ENCODE data around the gene SPATS2L. TPM values are rescaled to one million over a fixed set of nuclear protein-coding genes. Genes with fewer than 3 reads are reported as not detected.

The SPATS2L gene
- total and polyA plus RNA-seq, 8 donors, result 36.8 to 245 (median 80.7) TPM

- no peaks in the 10 kb centered on the region for H3K36me3 ChIP-seq
These were observed 32.1 kb upstream of the SPATS2L start for GRCh38 chr2:200274116-200275075.

DNA sequence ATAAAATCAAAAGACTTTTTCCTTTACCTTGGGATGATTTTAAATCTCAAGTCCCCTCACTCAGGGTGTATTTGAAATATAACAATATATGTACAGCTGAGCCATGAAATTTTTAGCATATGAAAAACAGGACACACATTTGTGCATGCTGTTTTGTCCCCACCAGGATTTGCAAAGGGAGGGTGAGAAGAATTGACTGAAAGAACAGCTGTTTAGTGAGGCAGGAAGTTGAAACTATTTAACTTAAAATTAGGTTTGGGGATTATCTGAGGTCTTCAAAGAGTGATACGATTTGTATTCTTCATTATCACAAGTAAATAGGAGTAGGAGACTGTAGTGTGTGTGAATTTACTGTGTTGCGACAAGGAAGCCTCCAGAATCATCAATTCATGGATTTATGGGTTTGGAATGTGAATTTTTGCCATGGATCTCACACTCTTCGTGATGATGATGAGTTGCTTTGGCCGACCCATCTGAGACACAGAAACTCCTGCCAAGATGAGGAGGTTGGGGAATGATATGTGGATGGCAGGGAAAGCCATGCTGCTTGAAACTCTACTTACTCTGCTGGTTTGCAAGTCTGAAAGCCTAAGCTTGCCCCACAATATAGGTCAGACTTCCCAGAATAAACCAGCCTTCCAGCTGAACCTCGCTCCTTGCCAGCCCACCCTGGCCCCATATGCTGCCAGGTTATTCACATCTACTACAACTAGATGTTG lies 31.0 kb upstream of the SPATS2L start:
- Histone ChIP-seq H3K27me3 (no peaks in the 10 kb centered on the region), H3K36me3 (no peaks in the 10 kb centered on the region), H3K27ac (no peak overlapping the region), H3K9me3 (no peaks in the 10 kb centered on the region), H3K4me1 (no peaks in the 10 kb centered on the region), H3K4me3 (no peak overlapping the region)
- WGBS, 5 donors, result 69 to 78% (median 74%) methylated on average over 5 of the region's 5 CpGs
- intact Hi-C loops (cut with DNase I; ENCODE audit: low total_unique reads), result no loop called here
- TF ChIP-seq CTCF (IDR thresholded peaks at IDR 0.05) (no peak), POLR2AphosphoS5 (IDR thresholded peaks at IDR 0.05) (no peak), POLR2A (IDR thresholded peaks at IDR 0.05) (no peak), EP300 (IDR thresholded peaks at IDR 0.05) (no peak)
- DNase-seq, result no peak

More at GRCh38 chr2:200274116-200275075, 32.1 kb upstream of the SPATS2L start:
- no peak overlapping the region for H3K4me3 ChIP-seq
- H3K27me3 ChIP-seq, result no peaks in the 10 kb centered on the region
- no peaks in the 10 kb centered on the region for H3K4me1 ChIP-seq
- intact Hi-C loops (cut with DNase I; ENCODE audit: low total_unique reads), result no loop called here
- H3K9me3 ChIP-seq, result no peaks in the 10 kb centered on the region
- 64 to 75% (median 73%) methylated on average over 7 of the region's 7 CpGs for whole genome bisulfite sequencing, 5 donors
- peak in 1 of 2 donors; percentile 35 for DNase-seq
- TF ChIP-seq EP300 (IDR thresholded peaks at IDR 0.05) (no peak), POLR2A (IDR thresholded peaks at IDR 0.05) (no peak), CTCF (IDR thresholded peaks at IDR 0.05) (no peak), POLR2AphosphoS5 (IDR thresholded peaks at IDR 0.05) (no peak)
- H3K27ac ChIP-seq, result no peak overlapping the region

- Histone ChIP-seq H3K27me3 (no peaks in the 10 kb centered on the region), H3K9me3 (no peaks in the 10 kb centered on the region), H3K4me3 (no peak overlapping the region), H3K27ac (no peak overlapping the region), H3K36me3 (no peaks in the 10 kb centered on the region), H3K4me1 (no peaks in the 10 kb centered on the region)
- intact Hi-C loops (cut with DNase I; ENCODE audit: low total_unique reads), result no loop called here
- WGBS, 5 donors, result 83 to 95% (median 93%) methylated on average over 2 of the region's 2 CpGs
- no peak for DNase-seq
- TF ChIP-seq EP300 (IDR thresholded peaks at IDR 0.05) (no peak), CTCF (IDR thresholded peaks at IDR 0.05) (no peak), POLR2AphosphoS5 (IDR thresholded peaks at IDR 0.05) (no peak), POLR2A (IDR thresholded peaks at IDR 0.05) (no peak)
These were observed 30.0 kb upstream of the SPATS2L start for GRCh38 chr2:200276472-200276871.

DNA sequence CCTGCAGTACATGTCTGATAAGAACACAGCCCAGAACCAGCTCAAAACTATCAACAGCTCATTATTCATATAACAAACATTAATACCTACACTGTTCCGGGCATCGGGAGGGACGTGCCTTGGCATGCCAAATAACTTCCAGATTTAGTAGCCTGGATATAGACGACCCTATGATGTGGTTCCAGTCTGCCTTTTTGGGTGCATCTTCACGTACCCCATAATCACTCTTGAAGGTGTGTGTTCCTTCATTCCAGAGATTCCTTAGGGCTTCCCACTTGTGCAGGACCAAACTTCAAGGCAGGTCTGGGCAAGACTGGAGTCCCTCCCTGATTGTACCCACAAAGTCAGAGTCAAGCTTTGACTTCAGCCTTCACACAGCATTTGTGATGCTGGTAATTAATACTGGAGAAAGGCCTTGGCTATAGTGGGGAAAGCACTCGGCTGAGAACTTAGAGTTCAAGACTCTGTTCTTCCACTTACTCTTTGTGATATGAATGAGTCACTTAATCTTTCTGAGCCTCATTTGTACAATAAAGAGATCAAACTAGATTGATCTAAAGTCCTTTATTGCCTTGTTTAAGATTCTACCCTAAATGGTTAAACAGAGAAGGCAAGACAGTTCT lies 27.7 kb upstream of the SPATS2L start:
- Histone ChIP-seq H3K4me3 (no peak overlapping the region), H3K27ac (no peak overlapping the region), H3K4me1 (no peaks in the 10 kb centered on the region), H3K27me3 (no peaks in the 10 kb centered on the region), H3K36me3 (no peaks in the 10 kb centered on the region), H3K9me3 (no peaks in the 10 kb centered on the region)
- intact Hi-C loops (cut with DNase I; ENCODE audit: low total_unique reads), result no loop called here
- TF ChIP-seq POLR2AphosphoS5 (IDR thresholded peaks at IDR 0.05), result no peak
- TF ChIP-seq EP300 (IDR thresholded peaks at IDR 0.05), result no peak
- TF ChIP-seq POLR2A (IDR thresholded peaks at IDR 0.05), result no peak
- no peak for TF ChIP-seq CTCF (IDR thresholded peaks at IDR 0.05)
- no peak for DNase-seq
- WGBS, 5 donors, result 56 to 72% (median 67%) methylated on average over 6 of the region's 6 CpGs
